HEK293 (cell line): ENCODE results near the gene L3MBTL4.

Experiments used
- CTCF ChIA-PET: fragments of 350-600 bp; formaldehyde crosslinking; extraction: SDS; loops from one replicate; lab custom pipeline; 2021; ENCODE audit warnings: antibody characterized with exemption; lab: Yijun Ruan, JAX
- POLR2A ChIA-PET: fragments of 300-600 bp; formaldehyde crosslinking; extraction: SDS; loops from one replicate; lab custom pipeline; 2020; ENCODE audit warnings: antibody characterized with exemption, inconsistent platforms; lab: Yijun Ruan, JAX
- H3K27ac ChIP-seq: fragments of 200-500 bp; sonication (Bioruptor generic); 2 replicates; pipeline ENCODE4 v1.5.1; 2014; ENCODE audit warnings: low read depth, low read length, control low read depth, inconsistent platforms; ENCODE audit errors: extremely low read depth
- H3K36me3 ChIP-seq, 2 experiments: fragments of 200-500 bp in 1 of 2; sonication (Bioruptor generic) in 1 of 2; 1 replicate in 1 of 2; 2 replicates in 1 of 2; pipeline ENCODE4 v1.5.1; 2014 to 2017; ENCODE audit warnings: inconsistent platforms in 2 of 2, low read length in 2 of 2; ENCODE audit not compliant: control insufficient read depth in 2 of 2, insufficient read depth in 1 of 2
- H3K4me1 ChIP-seq: fragments of 200-500 bp; sonication (Bioruptor generic); 2 replicates; pipeline ENCODE4 v1.5.1; 2014; ENCODE audit warnings: mild to moderate bottlenecking, low read length, inconsistent platforms; ENCODE audit not compliant: control insufficient read depth, insufficient read depth
- H3K4me3 ChIP-seq: 2 replicates; pipeline ENCODE4 v1.5.1; 2011; ENCODE audit warnings: low read depth, mild to moderate bottlenecking, control low read depth, low read length, moderate library complexity
- H3K9me3 ChIP-seq: fragments of 200-500 bp; sonication (Bioruptor generic); 2 replicates; pipeline ENCODE4 v1.5.1; 2014; ENCODE audit warnings: low read depth, low read length, inconsistent platforms; ENCODE audit not compliant: control insufficient read depth, insufficient read depth
- SETDB1 ChIP-seq: IDR thresholded peaks from one replicate; pipeline ENCODE4 v1.6.1; 2017; ENCODE audit warnings: mild to moderate bottlenecking, low read length, moderate library complexity, mixed read lengths; ENCODE audit not compliant: insufficient read length
- SP2 ChIP-seq: fragments of 450-650 bp; formaldehyde crosslinking; IDR thresholded peaks from 2 replicates; pipeline ENCODE4 v1.5.1; 2016; ENCODE audit warnings: missing biosample characterization, missing genetic modification characterization
- ZFP41 ChIP-seq: fragments of 450-650 bp; formaldehyde crosslinking; IDR thresholded peaks from 2 replicates; pipeline ENCODE4 v1.5.1; 2016; ENCODE audit warnings: missing biosample characterization, missing genetic modification characterization, borderline replicate concordance
- ZNF114 ChIP-seq: fragments of 450-650 bp; formaldehyde crosslinking; IDR thresholded peaks from 2 replicates; pipeline ENCODE4 v1.5.0; 2017; ENCODE audit warnings: missing biosample characterization, missing genetic modification characterization
- ZNF133 ChIP-seq: fragments of 450-650 bp; formaldehyde crosslinking; IDR thresholded peaks from 2 replicates; pipeline ENCODE4 v1.5.1; 2016; ENCODE audit warnings: missing biosample characterization, missing genetic modification characterization
- ZNF23 ChIP-seq: fragments of 450-650 bp; formaldehyde crosslinking; IDR thresholded peaks from 2 replicates; pipeline ENCODE4 v1.5.1; 2016; ENCODE audit warnings: missing biosample characterization, missing genetic modification characterization, borderline replicate concordance
- ZNF366 ChIP-seq: fragments of 450-650 bp; formaldehyde crosslinking; conservative IDR thresholded peaks from 2 replicates; pipeline ENCODE4 v1.5.1; 2016; ENCODE audit warnings: missing biosample characterization, missing genetic modification characterization
- ZNF391 ChIP-seq: fragments of 450-650 bp; formaldehyde crosslinking; IDR thresholded peaks from 2 replicates; pipeline ENCODE4 v1.5.1; 2016; ENCODE audit warnings: low read depth, missing biosample characterization, missing genetic modification characterization, borderline replicate concordance
- ZNF423 ChIP-seq: fragments of 450-650 bp; formaldehyde crosslinking; IDR thresholded peaks from 2 replicates; pipeline ENCODE4 v1.5.1; 2016; ENCODE audit warnings: missing biosample characterization, missing genetic modification characterization
- ZNF548 ChIP-seq: fragments of 450-650 bp; formaldehyde crosslinking; IDR thresholded peaks from 2 replicates; pipeline ENCODE4 v1.5.1; 2016; ENCODE audit warnings: missing biosample characterization, missing genetic modification characterization
- ZNF561 ChIP-seq: fragments of 450-650 bp; IDR thresholded peaks from 2 replicates; pipeline ENCODE4 v1.5.1; 2018; ENCODE audit warnings: missing biosample characterization, missing genetic modification characterization, borderline replicate concordance
- ZNF596 ChIP-seq: fragments of 450-650 bp; IDR thresholded peaks from 2 replicates; pipeline ENCODE4 v1.5.0; 2018; ENCODE audit warnings: missing biosample characterization, mild to moderate bottlenecking, missing genetic modification characterization, moderate library complexity
- ZNF600 ChIP-seq: fragments of 450-650 bp; formaldehyde crosslinking; IDR thresholded peaks from 2 replicates; pipeline ENCODE4 v1.5.1; 2016; ENCODE audit warnings: missing biosample characterization, missing genetic modification characterization
- ZNF621 ChIP-seq: fragments of 450-650 bp; formaldehyde crosslinking; IDR thresholded peaks from 2 replicates; pipeline ENCODE4 v1.5.1; 2017; ENCODE audit warnings: missing biosample characterization, missing genetic modification characterization
- ZNF701 ChIP-seq: fragments of 450-650 bp; formaldehyde crosslinking; IDR thresholded peaks from 2 replicates; pipeline ENCODE4 v1.5.1; 2016; ENCODE audit warnings: missing biosample characterization, missing genetic modification characterization
- ZNF785 ChIP-seq: fragments of 450-650 bp; formaldehyde crosslinking; IDR thresholded peaks from 2 replicates; pipeline ENCODE4 v1.5.1; 2016; ENCODE audit warnings: missing biosample characterization, missing genetic modification characterization
- ZNF837 ChIP-seq: fragments of 450-650 bp; formaldehyde crosslinking; IDR thresholded peaks from 2 replicates; pipeline ENCODE4 v1.5.1; 2016; ENCODE audit warnings: missing biosample characterization, missing genetic modification characterization
- TF ChIP-seq, protein P1 (sequence below): fragments of 450-650 bp; formaldehyde crosslinking; IDR thresholded peaks from 2 replicates; pipeline ENCODE4 v1.5.1; 2016; ENCODE audit warnings: missing biosample characterization, missing genetic modification characterization, low read depth
- TF ChIP-seq, protein P2 (sequence below): fragments of 450-650 bp; formaldehyde crosslinking; IDR thresholded peaks from 2 replicates; pipeline ENCODE4 v1.5.1; 2016; ENCODE audit warnings: missing biosample characterization, missing genetic modification characterization, borderline replicate concordance

L3MBTL4 gene

DNA sequence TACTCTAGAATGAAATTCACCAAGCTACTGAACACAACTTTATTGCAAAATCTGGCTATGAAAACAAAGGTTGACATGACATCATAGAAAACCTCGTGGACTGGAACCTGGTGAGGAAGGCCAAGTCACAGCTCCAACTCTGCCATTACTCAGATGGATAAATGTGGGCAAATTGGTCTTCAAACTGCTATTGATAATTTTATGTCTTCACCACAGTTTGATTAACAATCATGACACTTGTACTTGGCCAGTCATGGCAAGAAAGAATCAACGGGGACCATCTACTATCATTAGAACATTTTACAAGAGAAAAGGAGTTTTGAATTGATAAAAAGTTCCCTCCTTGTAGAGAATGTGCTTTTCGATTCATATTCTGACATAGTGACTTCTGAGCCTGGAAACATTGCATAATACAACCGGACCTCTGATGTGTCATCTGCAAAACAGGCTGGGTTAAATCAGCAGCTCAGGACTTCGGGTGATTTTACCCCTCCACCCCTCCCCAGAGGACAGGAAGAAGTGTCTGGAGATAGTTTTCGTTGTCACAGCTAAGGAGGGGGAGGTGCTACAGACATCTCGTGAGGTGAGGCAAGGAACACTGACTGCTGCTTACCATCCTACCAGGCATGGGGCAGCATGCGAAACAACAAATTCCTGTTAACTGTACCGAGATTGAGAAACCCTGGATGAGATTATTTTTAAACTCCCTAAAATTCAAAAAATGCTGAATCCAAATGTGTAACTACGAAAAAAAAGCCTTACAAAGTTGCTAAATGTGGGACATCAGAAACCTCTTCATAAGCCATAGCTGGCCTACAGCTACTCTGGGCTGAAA lies 8.4 kb downstream of the L3MBTL4 start:
- H3K27ac ChIP-seq: no peak overlapping the region
- H3K4me3 ChIP-seq: no peak overlapping the region
- ChIA-PET CTCF (interaction anchor here (0.8 to 1.9 kb wide), 2 partner anchors 9 to 515 kb away, joined by 4 to 5 read pairs; no protein-coding TSS in a partner anchor), POLR2A (interaction anchor here (1.7 kb wide), 1 partner anchor 9 kb away, joined by 5 read pairs; the partner anchor contains the start of gene L3MBTL4)
- no peaks in the 10 kb centered on the region for H3K36me3 ChIP-seq
- no peak for TF ChIP-seq ZNF114 (tag by site-specific recombination)
- TF ChIP-seq, protein P1, sequence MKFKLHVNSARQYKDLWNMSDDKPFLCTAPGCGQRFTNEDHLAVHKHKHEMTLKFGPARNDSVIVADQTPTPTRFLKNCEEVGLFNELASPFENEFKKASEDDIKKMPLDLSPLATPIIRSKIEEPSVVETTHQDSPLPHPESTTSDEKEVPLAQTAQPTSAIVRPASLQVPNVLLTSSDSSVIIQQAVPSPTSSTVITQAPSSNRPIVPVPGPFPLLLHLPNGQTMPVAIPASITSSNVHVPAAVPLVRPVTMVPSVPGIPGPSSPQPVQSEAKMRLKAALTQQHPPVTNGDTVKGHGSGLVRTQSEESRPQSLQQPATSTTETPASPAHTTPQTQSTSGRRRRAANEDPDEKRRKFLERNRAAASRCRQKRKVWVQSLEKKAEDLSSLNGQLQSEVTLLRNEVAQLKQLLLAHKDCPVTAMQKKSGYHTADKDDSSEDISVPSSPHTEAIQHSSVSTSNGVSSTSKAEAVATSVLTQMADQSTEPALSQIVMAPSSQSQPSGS (tag by site-specific recombination): peak; percentile 49; the same call in 1 of the 2 replicates
- H3K9me3 ChIP-seq: no peaks in the 10 kb centered on the region
- H3K4me1 ChIP-seq: 0 out of 2 replicates have a peak, but pooled peaks cover 2% of the 10 kb centered on the region

DNA sequence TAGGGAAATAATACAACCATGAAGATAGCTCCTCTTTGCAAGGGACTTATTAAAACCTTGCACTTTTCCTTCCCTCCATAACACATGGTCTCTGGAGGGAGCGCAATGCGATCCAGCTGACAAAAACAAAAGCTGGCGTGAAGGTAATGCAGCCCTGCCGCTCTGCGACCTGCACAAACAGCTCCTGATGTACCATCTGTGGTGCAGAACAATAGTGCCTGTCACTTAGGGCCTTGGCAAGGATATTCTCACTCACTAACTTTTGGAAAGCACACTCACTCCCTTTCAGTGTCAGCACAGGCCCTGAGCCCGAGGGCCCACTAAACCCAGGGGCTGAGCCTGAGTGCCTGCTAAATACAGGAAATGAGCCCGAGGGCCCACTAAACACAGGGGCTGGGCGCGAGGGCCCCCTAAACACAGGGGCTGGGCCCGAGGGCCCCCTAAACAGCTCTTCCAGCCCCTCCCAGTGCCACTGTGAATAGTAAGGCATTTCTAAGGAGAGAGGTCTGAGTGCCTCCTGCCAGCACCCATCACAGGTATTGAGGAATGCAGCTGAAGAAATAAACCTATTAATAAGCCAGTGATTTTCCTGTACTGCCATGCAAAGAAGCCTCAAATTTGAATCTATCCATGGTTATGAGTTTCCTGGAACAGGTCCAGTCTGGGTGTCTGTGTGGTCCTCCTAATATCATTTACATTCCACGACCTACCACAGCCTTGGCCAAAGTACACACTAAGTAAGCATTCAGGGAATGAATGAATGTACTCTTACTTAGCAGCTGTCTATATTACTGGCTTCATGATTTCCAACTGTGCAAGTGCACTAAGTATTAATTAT lies 9.3 kb downstream of the L3MBTL4 start:
- Histone ChIP-seq H3K27ac (no peak overlapping the region), H3K4me3 (no peak overlapping the region), H3K4me1 (0 out of 2 replicates have a peak, but pooled peaks cover 2% of the 10 kb centered on the region), H3K9me3 (no peaks in the 10 kb centered on the region), H3K36me3 (no peaks in the 10 kb centered on the region)
- CTCF ChIA-PET: interaction anchor here (0.7 to 1.9 kb wide), 3 partner anchors 8 to 444 kb away, joined by 3 to 5 read pairs (median 3); partner anchors contain the start of gene L3MBTL4
- TF ChIP-seq ZNF621 (no peak), ZNF133 (no peak), ZNF785 (tag by site-specific recombination) (no peak), ZNF600 (tag by site-specific recombination) (no peak), SP2 (tag by site-specific recombination) (no peak), ZNF391 (no peak), ZNF366 (tag by site-specific recombination) (no peak), ZNF596 (tag by site-specific recombination) (no peak), ZNF837 (tag by site-specific recombination) (no peak), ZNF701 (tag by site-specific recombination) (no peak), SETDB1 (no peak), ZNF561 (tag by site-specific recombination) (no peak), ZNF23 (no peak), ZNF548 (tag by site-specific recombination) (no peak), ZFP41 (tag by site-specific recombination) (no peak), ZNF423 (tag by site-specific recombination) (no peak)
- TF ChIP-seq, protein P2, sequence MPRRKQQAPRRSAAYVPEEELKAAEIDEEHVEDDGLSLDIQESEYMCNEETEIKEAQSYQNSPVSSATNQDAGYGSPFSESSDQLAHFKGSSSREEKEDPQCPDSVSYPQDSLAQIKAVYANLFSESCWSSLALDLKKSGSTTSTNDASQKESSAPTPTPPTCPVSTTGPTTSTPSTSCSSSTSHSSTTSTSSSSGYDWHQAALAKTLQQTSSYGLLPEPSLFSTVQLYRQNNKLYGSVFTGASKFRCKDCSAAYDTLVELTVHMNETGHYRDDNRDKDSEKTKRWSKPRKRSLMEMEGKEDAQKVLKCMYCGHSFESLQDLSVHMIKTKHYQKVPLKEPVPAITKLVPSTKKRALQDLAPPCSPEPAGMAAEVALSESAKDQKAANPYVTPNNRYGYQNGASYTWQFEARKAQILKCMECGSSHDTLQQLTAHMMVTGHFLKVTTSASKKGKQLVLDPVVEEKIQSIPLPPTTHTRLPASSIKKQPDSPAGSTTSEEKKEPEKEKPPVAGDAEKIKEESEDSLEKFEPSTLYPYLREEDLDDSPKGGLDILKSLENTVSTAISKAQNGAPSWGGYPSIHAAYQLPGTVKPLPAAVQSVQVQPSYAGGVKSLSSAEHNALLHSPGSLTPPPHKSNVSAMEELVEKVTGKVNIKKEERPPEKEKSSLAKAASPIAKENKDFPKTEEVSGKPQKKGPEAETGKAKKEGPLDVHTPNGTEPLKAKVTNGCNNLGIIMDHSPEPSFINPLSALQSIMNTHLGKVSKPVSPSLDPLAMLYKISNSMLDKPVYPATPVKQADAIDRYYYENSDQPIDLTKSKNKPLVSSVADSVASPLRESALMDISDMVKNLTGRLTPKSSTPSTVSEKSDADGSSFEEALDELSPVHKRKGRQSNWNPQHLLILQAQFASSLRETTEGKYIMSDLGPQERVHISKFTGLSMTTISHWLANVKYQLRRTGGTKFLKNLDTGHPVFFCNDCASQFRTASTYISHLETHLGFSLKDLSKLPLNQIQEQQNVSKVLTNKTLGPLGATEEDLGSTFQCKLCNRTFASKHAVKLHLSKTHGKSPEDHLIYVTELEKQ: no peak
- POLR2A ChIA-PET: interaction anchor here (1.7 kb wide), 1 partner anchor 10 kb away, joined by 5 read pairs; the partner anchor contains the start of gene L3MBTL4
